CD4-positive, alpha-beta T cell treated with Interferon alpha-2 for 1 hour (primary cell): ENCODE data around the gene NUDT3.
"Not testable (repeated sequence)": the region's sequence is repeated elsewhere in the genome, so short reads cannot be mapped to it uniquely, and the experiment has no call there.

Source experiments
- DNase-seq, 2 donors: peaks; one replicate each; pipeline ENCODE4 v3.0.0-alpha.2; 2020 to 2022

Gene NUDT3

DNA sequence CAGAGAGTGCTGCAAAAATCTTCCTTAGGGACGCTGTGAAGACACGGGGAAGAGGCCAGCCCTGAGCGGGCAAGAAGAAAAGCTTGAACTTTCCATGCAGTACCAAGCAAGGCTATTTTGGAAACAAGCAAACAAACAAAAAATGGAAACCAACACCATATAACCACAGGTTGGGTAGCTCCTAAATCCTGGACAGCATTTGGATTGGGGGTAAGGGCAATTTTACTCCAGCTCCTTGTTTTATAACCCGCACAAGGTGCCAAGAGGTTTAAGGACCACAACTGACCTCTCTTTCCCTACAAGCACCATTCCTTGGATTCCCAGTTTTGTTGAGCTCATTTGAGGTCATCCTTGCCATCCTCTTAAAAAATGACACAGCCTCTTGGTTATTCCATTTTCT lies 112.3 kb downstream of the NUDT3 start:
- DNase-seq = no peak

GRCh38 chr6:34278833-34279232 lies 113.6 kb downstream of the NUDT3 start:
- DNase-seq = no peak

- DNase-seq = no peak
Observed at GRCh38 chr6:34277763-34278112, 114.7 kb downstream of the NUDT3 start.

DNA sequence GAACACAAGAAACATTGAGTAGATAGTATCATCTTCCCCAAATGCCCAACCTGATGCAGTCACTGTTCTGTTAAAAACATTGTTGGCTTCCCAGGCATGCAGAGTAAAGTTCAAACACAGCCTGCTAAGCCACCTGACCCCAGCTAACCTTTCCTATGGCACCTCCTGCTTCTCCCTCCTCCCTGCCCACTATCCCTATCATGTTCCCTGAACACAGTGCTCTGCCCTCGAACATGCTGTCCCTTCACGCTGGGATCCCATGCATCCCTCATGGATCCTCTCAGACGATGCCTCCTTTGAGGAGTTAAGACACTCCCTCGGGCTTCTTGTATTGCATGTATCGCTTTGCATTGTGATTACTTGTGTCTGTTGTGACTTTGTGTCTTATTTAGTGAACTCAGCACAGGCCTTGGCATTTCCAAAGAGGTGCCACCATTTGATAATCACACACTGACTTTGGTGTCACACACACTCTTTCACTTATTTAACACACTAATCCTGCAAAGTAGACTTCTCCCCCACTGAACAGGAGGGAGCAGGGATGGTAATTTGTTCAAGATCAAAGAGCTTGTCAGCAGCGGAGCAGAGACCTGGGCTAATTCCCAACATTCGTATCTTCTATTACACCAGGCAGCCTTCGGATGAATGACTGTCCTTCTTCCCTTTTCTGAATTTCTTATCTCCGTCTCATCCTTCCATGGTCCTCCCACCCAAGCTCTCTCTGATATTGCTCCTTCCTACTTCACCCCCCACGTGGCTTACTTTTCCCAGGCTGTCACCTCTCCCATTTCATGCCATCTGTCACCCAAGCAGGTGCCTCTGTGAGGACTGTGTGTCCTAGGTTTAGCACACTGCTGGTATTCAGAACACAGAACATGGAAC lies 115.3 kb downstream of the NUDT3 start:
- DNase-seq = no peak

DNA sequence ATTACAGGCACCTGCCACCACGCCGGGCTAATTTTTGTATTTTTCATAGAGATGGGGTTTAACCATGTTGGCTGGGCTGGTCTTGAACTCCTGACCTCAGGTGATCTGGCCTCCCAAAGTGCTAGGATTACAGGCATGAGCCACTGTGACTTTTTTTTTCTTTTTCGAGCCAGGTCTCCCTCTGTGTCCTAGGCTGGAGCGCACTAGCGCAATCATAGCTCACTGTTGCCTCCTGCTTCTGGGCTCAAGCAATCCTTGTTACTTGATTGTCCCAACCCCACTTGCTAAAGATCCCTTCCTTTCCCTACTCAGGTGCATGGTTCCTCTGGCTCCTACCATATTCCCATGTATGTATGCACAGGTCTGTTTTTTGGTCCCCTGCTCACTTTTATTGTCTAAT lies 116.3 kb downstream of the NUDT3 start:
- no peak for DNase-seq

DNA sequence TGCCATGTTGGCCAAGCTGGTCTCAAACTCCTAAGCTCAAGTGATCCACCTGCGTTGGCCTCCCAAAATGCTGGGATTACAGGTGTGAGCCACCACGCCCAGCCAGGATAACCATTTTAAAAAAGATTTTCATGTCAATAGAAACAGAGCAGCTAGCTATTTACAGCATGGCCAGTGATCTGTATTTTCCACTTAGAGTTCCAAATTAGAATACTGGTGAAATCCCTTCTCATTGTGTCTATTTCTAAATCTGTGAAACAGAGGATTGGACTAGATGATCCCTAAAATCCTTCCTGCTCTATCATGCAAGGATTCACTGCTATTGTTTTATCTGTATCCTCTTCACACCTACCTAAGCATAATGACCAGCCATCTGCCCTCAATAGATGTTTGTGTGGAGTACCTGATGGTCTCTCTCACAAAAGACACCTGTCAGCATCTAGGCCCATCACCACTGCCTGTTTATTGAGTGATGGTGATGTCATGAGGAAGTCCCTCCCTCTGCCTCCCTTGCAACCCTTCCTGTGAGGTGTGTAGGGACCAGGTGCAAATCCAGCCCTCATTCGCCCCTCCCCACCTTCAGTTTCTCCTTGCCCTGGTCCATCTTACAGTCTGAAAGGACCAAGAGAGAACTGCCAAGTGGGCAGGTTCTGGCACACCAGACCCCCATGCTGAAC lies 117.2 kb downstream of the NUDT3 start:
- DNase-seq = no peak

DNA sequence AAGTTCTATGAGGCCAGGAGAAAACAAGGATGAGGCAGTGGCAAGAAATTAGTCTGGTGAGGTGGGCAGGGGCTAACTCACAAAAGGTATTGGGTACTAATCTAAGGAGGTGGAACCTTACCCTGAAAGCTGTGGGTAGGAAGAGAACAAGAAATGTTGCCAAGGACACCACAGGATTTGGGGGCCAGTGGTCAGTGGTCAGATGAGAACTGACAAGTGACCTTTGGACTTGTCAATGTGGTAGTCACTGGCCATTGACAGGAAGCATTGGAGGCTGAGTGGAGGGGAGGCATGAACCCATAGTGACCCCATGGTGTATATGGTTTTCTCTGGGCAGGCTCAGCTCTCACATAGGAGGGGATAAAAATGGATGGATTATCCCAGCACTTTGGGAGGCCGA lies 118.3 kb downstream of the NUDT3 start:
- DNase-seq = no peak

- DNase-seq = peak in 1 of 2 donors; percentile 8
Observed at GRCh38 chr6:34273242-34273805, 119.1 kb downstream of the NUDT3 start.

DNA sequence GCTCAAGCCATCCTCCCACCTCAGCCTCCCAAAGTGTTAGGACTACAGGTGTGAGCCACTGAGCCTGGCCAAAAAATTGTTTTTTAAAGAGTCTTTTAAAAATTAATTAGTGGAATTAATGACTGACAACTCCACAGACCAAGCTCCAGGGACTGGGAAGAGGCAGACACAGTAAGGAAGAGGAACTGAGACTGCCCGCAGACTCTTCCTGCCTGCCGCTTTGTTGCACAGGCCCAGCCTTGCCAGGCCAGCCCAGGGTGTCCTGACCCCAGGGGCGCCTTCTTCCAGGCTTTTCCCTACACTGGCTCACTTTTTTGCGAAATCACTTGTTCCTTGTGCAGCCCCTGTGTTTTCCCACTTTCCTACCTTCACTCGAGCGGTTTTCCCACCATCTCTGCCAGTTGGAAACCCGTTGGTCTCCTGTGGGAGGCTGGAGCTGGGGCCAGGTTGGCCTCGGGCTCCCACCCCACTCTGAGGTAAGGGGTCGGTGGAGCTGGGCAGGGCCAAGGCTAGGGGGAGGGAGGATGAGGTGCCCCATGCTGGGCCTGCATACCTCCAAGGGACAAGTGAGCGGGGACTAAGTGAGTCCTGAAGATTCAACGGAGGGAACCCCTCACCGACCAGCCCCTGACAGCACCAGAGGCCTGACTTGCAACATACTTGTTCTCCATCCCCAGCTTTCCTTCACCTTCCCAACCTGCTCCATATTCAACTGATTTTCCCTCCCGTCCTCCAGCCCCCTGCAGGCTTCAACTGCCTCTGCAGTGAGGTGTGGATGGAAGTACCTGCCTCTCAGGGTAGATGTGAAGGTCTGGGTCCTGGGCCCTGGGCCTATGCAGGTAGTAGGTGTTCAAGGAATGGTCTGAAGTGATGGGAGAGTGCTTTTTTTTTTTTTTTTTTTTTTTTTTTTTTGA lies 120.2 kb downstream of the NUDT3 start:
- peak in 1 of 2 donors; percentile 15 for DNase-seq

DNA sequence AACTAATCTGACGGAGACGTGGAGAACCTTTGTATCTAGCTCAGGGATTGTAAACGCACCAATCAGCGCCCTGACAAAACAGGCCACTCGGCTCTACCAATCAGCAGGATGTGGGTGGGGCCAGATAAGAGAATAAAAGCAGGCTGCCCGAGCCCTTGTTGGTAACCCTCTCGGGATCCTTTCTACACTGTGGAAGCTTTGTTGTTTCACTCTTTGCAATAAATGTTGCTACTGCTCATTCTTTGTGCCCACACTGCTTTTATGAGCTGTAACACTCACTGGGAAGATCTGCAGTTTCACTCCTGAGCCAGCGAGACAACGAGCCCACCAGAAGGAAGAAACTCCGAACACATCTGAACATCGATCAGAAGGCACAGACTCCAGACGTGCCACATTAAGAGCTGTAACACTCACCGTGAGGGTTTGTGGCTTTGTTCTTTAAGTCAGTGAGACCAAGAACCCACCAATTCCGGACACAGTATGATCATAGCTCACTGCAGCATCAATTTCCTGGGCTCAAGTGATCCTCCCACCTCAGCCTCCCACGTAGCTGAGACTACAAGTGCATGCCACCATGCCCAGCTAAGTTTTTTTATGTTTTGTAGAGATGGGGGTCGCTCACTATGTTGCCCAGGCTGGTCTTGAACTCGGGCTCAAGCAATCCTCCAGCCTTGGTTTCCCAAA lies 122.7 kb downstream of the NUDT3 start:
- peak in 1 of 2 donors; percentile 21 for DNase-seq

DNA sequence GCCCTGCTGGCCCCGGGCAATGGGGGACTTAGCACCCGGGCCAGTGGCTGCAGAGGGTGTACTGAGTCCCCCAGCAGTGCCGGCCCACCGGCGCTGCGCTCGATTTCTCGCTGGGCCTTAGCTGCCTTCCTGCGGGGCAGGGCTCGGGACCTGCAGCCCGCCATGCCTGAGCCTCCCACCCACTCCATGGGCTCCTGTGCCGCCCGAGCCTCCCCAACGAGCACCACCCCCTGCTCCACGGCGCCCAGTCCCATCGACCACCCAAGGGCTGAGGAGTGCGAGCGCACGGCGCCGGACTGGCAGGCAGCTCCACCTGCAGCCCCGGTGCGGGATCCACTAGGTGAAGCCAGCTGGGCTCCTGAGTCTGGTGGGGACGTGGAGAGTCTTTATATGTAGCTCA lies 123.3 kb downstream of the NUDT3 start:
- DNase-seq = not testable (repeated sequence)

DNA sequence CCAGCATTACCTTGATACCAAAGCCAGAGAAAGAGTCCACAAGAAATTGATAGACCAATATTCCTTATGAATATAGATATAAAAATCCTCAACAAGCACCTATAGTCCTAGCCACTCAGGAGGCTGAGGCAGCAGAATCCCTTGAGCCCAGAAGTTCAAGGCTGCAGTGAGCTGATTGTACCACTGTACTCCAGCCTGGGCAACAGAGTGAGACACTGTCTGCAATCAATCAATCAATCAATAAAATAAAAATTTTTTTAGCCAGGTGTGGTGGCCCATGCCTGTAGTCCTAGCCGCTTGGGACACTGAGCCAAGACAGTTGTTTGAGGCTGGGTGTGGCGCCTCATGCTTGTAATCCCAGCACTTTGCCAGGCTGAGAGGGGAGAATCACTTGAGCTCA lies 124.7 kb downstream of the NUDT3 start:
- no peak for DNase-seq

DNA sequence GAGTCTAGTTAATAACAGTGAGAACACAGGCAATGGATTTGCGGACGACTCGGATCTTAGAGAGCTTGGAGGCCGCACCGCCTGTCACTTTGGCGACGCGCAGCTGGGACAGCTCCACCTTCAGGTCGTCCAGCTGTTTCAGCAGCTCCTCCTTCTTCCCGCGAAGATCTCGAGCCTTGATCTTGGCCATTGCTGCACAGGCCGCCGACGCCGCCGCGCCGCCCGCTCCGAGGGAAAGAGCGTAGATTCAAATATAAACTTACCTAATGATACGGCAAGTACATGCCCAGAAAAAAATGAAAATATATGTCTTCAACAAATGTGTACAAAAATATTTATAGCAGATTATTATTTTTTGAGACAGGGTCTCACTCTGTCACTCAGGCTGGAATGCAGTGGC lies 129.0 kb downstream of the NUDT3 start:
- DNase-seq = not testable (repeated sequence)

- no peak for DNase-seq
Observed at GRCh38 chr6:34260576-34261267, 131.7 kb downstream of the NUDT3 start.

DNA sequence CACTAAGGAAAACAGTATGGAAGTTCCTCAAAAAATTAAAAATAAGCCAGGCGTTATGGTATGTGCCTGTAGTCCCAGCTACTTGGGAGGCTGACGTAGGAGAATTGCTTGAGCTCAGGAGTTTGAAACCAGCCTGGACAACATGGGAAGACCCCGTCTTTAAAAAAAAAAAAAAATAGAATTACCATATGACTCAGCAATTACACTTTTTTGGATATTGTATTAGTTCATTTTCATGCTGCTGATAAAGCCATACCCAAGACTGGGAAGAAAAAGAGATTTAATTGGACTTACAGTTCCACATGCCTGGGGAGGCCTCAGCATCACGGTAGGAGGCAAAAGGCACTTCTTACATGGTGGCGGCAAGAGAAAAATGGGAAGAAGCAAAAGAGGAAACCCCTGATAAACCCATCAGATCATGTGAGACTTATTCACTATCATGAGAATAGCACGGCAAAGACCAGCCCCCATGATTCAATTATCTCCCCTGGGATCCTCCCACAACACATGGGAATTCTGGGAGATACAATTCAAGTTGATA lies 132.9 kb downstream of the NUDT3 start:
- DNase-seq = no peak

- not testable (repeated sequence) for DNase-seq
Observed at GRCh38 chr6:34252395-34252794, 140.1 kb downstream of the NUDT3 start.

DNA sequence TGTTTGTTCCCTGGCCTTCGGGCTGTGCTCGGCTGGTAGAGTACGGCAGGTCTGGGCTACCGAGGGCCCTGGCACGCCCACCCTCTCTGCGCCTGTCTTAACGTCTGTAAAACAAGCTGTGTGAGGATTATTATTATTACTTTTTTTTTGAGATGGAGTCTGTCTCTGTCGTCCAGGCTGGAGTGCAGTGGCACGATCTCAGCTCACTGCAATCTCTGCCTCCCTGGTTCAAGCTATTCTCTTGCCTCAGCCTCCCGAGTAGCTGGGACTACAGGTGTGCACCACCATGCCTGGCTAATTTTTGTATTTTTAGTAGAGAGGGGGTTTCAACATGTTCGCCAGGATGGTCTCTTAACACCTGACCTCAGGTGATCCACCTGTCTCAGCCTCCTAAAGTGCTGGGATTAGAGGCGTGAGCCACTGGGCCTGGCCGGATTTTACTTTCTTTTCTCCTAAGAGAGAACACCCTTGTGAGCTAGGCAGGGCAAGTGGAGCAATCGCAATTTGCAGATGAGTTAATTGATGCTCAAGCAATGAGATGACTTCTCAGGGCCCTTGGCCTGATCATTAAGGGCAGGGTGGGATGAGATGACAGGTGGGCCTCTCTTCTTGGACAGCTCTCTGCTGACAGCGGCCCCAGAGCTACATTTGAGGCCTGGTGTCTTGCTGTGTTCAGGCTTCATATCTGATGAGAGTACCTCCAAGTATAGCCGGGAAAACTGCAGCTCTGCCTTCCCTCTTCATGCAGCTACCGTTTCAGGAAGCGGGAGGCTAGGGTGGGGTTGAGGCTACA lies 142.8 kb downstream of the NUDT3 start:
- DNase-seq = no peak

GRCh38 chr6:34248727-34249468 lies 143.6 kb downstream of the NUDT3 start, which contains the start of gene SMIM29:
TSS of gene SMIM29 (minus strand) at chr6:34249006. CDS start at chr6:34247791, 1,215 bp downstream.
- peak; percentile 95 to 98 for DNase-seq

GRCh38 chr6:34248198-34248726 lies 144.2 kb downstream of the NUDT3 start:
- DNase-seq = peak; percentile 62 to 66
